H54 (cell line): Measurements from ENCODE around the gene AGAP1.

Experiments
- DNase-seq: peaks from one replicate; pipeline ENCODE4 v3.0.0; 2011; ENCODE audit warnings: low spot score, mixed read lengths; ENCODE audit not compliant: insufficient read length
- FAIRE-seq: peaks from 3 replicates; lab custom pipeline; 2011; peaks lifted over from hg19 to GRCh38; lab: Jason Lieb, UNC
- POLR2A ChIP-seq: IDR thresholded peaks from 2 replicates; pipeline ENCODE4 v1.6.1; 2011; ENCODE audit warnings: low read depth, mild to moderate bottlenecking, low read length

Gene AGAP1

GRCh38 chr2:235803028-235803427, 309.2 kb downstream of the AGAP1 start:
- TF ChIP-seq POLR2A = no peak
- DNase-seq (no peak), FAIRE-seq (no peak)

DNA sequence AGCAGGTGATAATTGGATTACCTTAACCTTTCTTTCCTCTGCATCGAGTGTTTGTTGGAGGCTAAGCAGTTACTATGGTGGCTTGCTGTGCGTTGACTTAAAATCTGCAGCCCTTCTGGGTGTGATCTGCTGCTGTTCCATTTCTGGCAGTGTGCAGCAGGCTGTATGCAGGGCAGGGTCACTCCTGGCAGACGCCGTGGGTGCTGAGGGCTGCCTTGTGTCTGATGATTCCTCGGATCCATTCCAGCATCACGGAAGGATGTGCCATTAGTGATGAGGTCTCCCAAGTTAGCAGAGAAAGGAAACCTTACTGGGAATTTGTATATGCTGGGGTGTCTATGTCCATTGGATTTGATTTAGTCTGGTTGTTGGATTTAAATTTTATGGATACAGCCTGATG, 310.8 kb downstream of the AGAP1 start:
- DNase-seq (no peak), FAIRE-seq (no peak)
- TF ChIP-seq POLR2A = no peak

GRCh38 chr2:235806986-235807750, 313.3 kb downstream of the AGAP1 start:
- DNase-seq = no peak
- no peak for TF ChIP-seq POLR2A
- no peak for FAIRE-seq

DNA sequence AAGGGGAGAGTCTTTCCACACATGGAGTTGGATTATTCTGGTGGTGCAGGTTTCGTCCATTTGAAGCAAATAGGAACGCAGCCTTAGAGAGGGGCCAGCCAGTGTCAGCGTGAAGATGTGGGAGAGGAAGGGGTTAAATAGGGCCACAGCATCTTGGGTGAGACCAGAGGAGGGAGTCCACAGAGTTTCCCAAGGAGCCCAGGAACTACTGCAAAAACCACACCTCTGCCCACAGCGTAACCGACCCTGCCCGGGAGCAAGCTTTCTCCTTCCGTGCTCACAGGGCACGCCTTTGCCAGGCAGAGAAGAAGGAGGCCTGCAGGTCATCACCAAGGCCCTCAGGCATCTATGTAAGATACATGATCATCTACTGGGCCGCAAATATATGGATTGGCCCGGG, 314.5 kb downstream of the AGAP1 start:
- TF ChIP-seq POLR2A = no peak
- FAIRE-seq (no peak), DNase-seq (no peak)

DNA sequence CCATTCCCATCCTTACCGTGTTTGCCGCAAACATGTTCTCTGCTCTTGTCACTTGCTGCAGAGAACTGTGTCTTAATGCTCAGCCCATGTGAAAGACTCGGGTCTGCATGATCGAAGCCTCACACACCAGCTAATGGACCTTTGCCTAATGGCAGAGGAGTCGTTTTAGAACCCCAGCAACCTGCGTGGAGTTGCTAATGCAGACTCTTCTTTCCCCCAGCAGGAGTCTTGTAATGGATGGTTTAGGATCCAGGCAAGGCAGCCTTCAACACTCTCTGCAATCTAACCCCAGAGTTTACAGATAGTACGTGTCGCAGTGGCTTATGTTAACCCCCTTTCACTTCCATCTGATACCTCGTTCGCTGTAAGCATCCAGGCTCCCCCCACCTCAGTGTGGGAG, 316.4 kb downstream of the AGAP1 start:
- no peak for FAIRE-seq
- no peak for DNase-seq
- TF ChIP-seq POLR2A = no peak

- no peak for FAIRE-seq
Observed at GRCh38 chr2:235810846-235811245, 317.0 kb downstream of the AGAP1 start.

DNA sequence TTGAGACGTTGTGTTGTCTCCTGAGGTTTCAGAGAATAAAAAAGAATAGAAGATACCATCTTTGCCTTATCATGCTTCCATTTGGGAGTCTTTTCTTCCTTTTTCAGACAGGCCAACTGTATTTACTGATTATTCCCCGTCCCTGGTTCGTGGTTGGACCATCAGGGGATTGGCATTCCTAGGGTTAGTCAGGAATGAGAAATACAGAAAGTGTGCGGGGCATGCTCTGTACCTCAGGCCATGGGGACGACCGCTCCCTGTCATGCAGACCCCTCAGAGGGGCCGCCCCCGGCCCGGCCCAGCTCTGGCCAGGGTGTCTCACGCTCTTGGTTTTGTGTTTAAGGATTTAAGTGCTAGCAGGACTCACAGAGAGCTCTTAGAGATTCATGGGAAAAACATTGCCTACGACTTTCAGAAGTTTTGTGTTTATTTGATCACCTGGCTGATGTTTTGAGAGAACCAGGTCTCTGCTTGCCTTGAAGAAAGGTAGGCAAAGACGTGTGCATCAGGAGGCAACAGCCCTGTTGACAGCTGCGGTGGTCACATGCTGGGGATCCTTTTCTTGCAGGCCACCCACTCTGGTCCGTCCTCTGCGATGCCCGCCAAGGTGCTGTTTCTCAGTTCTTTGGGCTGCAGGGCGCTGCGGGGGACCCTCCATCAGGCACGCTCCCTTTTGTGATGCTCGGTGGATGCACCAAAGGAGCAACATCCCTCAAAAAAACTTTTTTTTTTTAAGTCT, 317.8 kb downstream of the AGAP1 start:
- no peak for TF ChIP-seq POLR2A
- no peak for FAIRE-seq
- DNase-seq = no peak

More at GRCh38 chr2:235810846-235811245, 317.0 kb downstream of the AGAP1 start:
- DNase-seq = no peak
- TF ChIP-seq POLR2A = no peak

GRCh38 chr2:235812185-235812665, 318.4 kb downstream of the AGAP1 start:
- DNase-seq = no peak
- TF ChIP-seq POLR2A = no peak
- no peak for FAIRE-seq

DNA sequence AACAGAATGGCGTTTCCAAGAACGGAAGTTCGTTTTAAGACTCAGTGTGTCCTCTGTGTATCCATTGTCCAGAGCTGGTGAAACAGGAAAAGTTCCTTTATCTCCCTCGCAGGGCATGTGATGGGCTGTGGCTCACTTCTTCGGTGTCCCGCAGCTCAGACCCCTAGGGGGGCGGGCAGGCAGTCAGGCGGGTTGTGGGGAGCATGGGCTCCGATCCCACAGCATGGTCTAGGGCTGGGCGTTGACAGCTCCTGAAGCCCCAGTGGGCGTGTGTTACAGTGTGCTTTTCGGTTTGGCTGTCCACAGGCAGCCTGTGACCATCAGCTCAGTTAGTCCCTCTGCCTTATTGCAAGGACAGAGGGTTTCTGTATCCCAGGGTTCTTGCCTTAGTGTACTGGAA, 319.6 kb downstream of the AGAP1 start:
- no peak for FAIRE-seq
- TF ChIP-seq POLR2A = no peak
- DNase-seq = no peak

DNA sequence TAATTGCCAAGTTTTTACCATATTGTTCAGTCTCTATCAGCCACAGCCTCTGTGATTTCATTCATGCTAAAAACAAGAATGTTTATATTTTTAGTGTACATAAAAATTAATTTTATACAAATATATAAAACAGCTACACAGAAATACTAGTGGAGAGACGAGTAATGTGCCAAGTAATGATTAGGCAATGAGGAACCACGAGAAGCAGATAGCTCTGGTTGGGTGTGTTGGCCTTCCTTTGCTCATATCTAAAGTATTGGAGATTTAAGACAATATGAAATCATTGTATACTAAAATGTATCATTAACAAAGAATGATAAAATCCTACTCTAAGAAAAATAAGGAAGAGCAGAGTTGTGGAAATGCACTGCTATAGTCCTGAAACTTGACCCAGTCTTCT, 326.7 kb downstream of the AGAP1 start:
- FAIRE-seq (no peak), DNase-seq (no peak)
- no peak for TF ChIP-seq POLR2A

GRCh38 chr2:235824331-235824730, 330.5 kb downstream of the AGAP1 start:
- TF ChIP-seq POLR2A = no peak
- DNase-seq (no peak), FAIRE-seq (no peak)

GRCh38 chr2:235825946-235826345, 332.1 kb downstream of the AGAP1 start:
- no peak for DNase-seq
- FAIRE-seq = no peak
- no peak for TF ChIP-seq POLR2A

- TF ChIP-seq POLR2A = no peak
- DNase-seq = no peak
- FAIRE-seq = no peak
Observed at GRCh38 chr2:235826826-235827225, 333.0 kb downstream of the AGAP1 start.

DNA sequence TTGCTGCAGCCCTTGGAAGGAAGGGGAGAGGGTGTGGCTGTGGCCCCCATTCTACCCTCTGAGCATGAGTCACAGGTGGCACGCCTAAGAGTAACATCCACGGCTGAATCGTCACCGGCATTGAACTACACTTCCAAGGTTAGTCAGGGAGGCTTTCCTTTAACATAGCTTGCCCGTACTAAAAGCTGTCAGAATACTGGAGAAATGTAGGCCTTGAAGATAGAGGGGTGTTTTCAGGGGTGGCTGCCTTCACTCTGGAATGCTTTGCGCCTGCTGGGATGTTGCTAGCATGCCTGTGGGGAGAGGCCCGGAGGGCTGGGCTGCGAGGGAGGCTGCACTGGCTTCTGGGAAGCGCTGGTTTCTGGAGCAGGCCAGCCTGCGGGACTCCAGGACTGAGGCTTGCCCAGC, 333.7 kb downstream of the AGAP1 start:
- DNase-seq = peak; percentile 78
- no peak for TF ChIP-seq POLR2A
- peak; percentile 69 for FAIRE-seq
